AG09319 (cell line): ENCODE measurements around the gene ALOX12B.

ENCODE experiments used
- DNase-seq: peaks from one replicate; pipeline ENCODE4 v3.0.0-alpha.2; 2010; ENCODE audit warnings: low read depth; ENCODE audit errors: extremely low read depth
- TF ChIP-seq, protein P1 (sequence below): IDR thresholded peaks from 2 replicates; pipeline ENCODE4 v1.5.1; 2011; ENCODE audit warnings: low read depth, mild to moderate bottlenecking, inconsistent platforms, low read length, moderate library complexity

ALOX12B gene

GRCh38 chr17:8060274-8060673, 27.2 kb downstream of the ALOX12B start:
- no peak for DNase-seq
- TF ChIP-seq, protein P1, sequence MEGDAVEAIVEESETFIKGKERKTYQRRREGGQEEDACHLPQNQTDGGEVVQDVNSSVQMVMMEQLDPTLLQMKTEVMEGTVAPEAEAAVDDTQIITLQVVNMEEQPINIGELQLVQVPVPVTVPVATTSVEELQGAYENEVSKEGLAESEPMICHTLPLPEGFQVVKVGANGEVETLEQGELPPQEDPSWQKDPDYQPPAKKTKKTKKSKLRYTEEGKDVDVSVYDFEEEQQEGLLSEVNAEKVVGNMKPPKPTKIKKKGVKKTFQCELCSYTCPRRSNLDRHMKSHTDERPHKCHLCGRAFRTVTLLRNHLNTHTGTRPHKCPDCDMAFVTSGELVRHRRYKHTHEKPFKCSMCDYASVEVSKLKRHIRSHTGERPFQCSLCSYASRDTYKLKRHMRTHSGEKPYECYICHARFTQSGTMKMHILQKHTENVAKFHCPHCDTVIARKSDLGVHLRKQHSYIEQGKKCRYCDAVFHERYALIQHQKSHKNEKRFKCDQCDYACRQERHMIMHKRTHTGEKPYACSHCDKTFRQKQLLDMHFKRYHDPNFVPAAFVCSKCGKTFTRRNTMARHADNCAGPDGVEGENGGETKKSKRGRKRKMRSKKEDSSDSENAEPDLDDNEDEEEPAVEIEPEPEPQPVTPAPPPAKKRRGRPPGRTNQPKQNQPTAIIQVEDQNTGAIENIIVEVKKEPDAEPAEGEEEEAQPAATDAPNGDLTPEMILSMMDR: peak; percentile 56

- no peak for DNase-seq
Observed at GRCh38 chr17:8059131-8059530, 28.4 kb downstream of the ALOX12B start.

GRCh38 chr17:8057691-8058114, 29.8 kb downstream of the ALOX12B start:
- peak; percentile 44 for DNase-seq

More at GRCh38 chr17:8059131-8059530, 28.4 kb downstream of the ALOX12B start:
- TF ChIP-seq, protein P1: no peak

DNA sequence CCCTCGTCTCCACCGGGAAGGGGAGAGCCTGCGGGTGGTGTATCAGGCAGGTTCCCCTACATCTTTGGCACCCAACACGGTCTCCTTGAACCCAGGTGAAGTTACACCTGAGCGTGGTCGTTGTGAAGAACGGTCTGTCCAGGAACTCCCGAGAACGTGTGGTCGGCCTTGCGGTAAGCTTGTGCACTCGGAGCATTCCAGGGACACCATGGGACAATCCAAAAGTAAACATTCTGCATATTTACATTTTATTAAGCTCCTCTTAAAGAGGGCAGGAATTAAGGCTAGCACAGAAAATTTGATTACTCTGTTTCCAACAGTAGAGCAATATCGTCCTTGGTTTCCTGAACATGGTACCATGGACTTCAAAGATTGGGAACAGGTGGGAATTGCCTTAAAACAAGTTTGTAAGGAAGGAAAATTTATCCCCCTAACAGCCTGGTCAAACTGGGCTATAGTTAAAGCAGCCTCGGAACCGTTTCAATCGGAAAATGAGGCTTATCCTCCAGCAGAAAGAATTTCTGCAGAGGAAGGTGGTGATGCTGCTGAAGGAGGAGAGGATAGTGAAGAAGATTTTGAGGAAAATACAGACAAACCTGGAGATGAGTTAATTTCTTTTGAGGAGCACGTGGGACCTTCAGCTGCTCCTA, 30.4 kb downstream of the ALOX12B start:
- TF ChIP-seq, protein P1: no peak
- no peak for DNase-seq

More at GRCh38 chr17:8057691-8058114, 29.8 kb downstream of the ALOX12B start:
- TF ChIP-seq, protein P1: peak; percentile 68

DNA sequence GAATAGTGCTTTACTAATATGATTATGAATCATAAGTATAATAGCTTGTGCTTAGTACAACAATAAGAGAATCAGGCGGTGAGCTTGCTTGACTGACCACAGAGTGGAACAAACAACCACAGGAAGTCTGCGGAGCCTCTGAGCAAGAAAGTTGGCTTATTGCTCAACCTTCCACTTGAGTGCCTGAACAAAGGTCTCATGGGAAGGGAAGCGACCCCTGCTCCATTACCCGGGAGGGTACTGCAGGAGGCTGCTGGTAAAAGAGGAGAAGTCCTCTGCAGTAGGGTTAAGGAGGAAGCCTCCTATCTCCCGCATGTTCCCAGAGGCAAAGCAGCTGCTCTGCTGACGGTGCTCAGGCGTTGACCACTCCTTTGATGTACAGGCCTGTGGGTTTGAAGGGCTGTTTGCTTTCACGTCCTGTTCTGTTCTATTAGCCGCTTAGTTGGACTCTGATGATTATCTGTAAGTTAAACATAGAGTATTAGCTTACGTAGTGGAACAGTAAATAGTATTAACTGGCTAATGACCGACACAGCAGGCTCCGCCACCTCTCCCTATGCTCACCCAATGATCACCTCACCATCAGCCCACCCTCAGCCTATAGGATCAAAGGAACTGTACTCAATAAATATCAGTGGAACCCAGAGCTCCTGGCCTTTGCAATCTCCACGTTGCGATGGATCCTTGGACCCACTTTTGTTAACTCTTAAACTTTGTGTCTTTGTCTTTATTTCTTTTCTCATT, 31.1 kb downstream of the ALOX12B start:
- DNase-seq: no peak
- TF ChIP-seq, protein P1: no peak

GRCh38 chr17:8055851-8056231, 31.7 kb downstream of the ALOX12B start:
- TF ChIP-seq, protein P1: no peak
- no peak for DNase-seq

DNA sequence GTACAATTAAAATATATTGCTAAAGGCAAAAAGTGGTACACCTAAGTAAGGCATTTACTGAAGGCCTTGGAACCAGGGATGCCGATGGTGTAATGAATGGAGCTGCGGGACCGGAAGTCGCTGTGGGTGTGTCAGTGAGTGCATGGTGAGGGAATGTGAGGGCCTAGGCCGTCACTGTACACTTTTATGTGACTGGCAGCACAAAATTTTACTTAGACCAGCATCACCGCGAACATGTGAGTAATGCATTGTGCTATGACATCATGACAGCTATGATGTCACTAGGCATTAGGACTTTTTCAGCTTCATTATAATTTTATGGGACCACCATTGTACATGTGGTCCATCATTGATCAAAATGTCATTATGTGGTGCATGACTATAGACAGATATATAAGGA, 33.9 kb downstream of the ALOX12B start:
- DNase-seq: no peak
- TF ChIP-seq, protein P1: no peak
